ENCODE measurements around the gene TGM1.

DNA sequence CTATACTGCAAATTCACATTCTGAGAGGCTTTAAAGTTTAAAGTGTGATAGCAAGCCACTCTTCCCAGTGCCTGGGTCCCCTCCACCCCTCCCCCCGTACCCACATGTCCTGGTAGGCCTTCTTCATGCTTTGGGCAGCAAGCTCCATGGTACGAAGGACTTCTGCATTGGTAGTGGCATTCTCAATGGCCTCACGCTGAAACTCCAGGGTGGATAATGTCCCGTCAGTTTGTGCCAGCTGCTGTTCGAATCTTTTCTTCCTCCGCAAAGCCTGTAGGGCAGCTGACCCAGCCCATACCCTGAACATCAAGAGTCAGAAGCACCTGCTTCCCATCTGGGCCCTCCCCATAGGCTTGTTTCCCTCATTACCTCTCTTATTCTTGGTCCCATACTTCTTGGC, 51.7 kb downstream of the TGM1 start:
- TF ChIP-seq TAF1 (IDR thresholded peaks at IDR 0.05; ENCODE audit: low read depth, low read length) (no peak), POLR2A (IDR thresholded peaks at IDR 0.05; ENCODE audit: low read depth, low read length) (no peak), POU2F2 (IDR thresholded peaks at IDR 0.05; ENCODE audit: low read depth, low read length) (no peak)

All from GM12891 (cell line).